Skeletal muscle tissue (tissue), 4 donors: ENCODE data around the gene ARRDC3. TPM values are rescaled to one million over a fixed set of nuclear protein-coding genes. Genes with fewer than 3 reads are reported as not detected.
"Not testable (repeated sequence)": the region's sequence is repeated elsewhere in the genome, so short reads cannot be mapped to it uniquely, and the experiment has no call there.

Experiments used
- H3K27ac ChIP-seq: one replicate; pipeline ENCODE4 v1.7.0; 2013; ENCODE audit warnings: mild to moderate bottlenecking, low read depth, low read length, inconsistent platforms
- H3K27me3 ChIP-seq, 3 donors: one replicate each; pipeline ENCODE4 v1.7.0; 2013; ENCODE audit warnings: low read length in 3 of 3; ENCODE audit not compliant: control insufficient read depth in 3 of 3, insufficient read depth in 3 of 3
- H3K36me3 ChIP-seq, 3 donors: one replicate each; pipeline ENCODE4 v1.7.0; 2013; ENCODE audit warnings: low read length in 3 of 3; ENCODE audit not compliant: control insufficient read depth in 3 of 3, insufficient read depth in 3 of 3
- H3K4me1 ChIP-seq, 3 donors: one replicate each; pipeline ENCODE4 v1.7.0; 2013; ENCODE audit warnings: low read length in 3 of 3, mild to moderate bottlenecking in 3 of 3; ENCODE audit not compliant: control insufficient read depth in 3 of 3, insufficient read depth in 3 of 3
- H3K4me3 ChIP-seq, 3 donors: one replicate each; pipeline ENCODE4 v1.7.0; 2013; ENCODE audit warnings: low read length in 3 of 3
- H3K9ac ChIP-seq, 3 donors: one replicate each; pipeline ENCODE4 v1.7.0; 2013; ENCODE audit warnings: low read length in 3 of 3, mild to moderate bottlenecking in 3 of 3, moderate library complexity in 2 of 3, low read depth in 1 of 3
- H3K9me3 ChIP-seq, 3 donors: one replicate each; pipeline ENCODE4 v1.7.0; 2013; ENCODE audit warnings: low read length in 3 of 3; ENCODE audit not compliant: control insufficient read depth in 3 of 3
- total RNA-seq: library from RNA; depleted of rRNA; stranded (reverse); fragments of >200 nt; gene quantifications from one replicate; pipeline ENCODE4 v1.2.3, GENCODE V29; 2014
- donor health status: Osteomylitis.

The ARRDC3 gene
- total RNA-seq, 1 donor from 2014 or later, result 132 TPM

- Histone ChIP-seq H3K9me3 (no peaks in the 10 kb centered on the region), H3K36me3 (no peaks in the 10 kb centered on the region), H3K9ac (no peak overlapping the region), H3K4me3 (no peak overlapping the region), H3K27me3 (no peaks in the 10 kb centered on the region), H3K27ac (no peak overlapping the region), H3K4me1 (no peaks in the 10 kb centered on the region)
These were observed 39.2 kb downstream of the ARRDC3 start for GRCh38 chr5:91343916-91344315.

GRCh38 chr5:91342931-91343330 is 40.2 kb downstream of the ARRDC3 start:
- not testable (repeated sequence) for H3K4me3 ChIP-seq, H3K9me3 ChIP-seq, H3K9ac ChIP-seq, H3K4me1 ChIP-seq, H3K27me3 ChIP-seq, H3K36me3 ChIP-seq, H3K27ac ChIP-seq

DNA sequence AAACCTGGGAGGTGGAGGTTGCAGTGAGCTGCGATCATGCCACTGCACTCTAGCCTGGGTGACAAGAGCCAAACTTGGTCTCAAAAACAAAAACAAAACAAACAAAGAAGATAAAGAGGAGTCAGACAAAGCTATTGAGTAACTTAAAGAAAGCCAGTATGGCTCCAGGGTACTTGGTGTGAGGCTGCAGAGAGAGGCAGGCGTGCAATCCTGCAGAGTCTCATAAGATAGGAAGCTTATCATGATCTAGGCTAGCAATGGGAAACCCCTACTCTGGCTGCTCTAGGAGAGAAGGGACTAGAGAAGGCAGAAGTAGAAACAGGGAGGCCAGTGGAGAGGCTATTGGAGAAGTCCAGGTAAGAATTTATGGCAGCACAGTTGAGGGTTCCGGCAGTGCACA is 42.0 kb downstream of the ARRDC3 start:
- Histone ChIP-seq H3K4me1 (no peaks in the 10 kb centered on the region), H3K9ac (no peak overlapping the region), H3K27me3 (no peaks in the 10 kb centered on the region), H3K4me3 (no peak overlapping the region), H3K27ac (no peak overlapping the region), H3K9me3 (no peaks in the 10 kb centered on the region), H3K36me3 (no peaks in the 10 kb centered on the region)

- H3K4me3 ChIP-seq, result no peak overlapping the region
- H3K9ac ChIP-seq, result no peak overlapping the region
- H3K4me1 ChIP-seq, result no peaks in the 10 kb centered on the region
- H3K27ac ChIP-seq, result no peak overlapping the region
- no peaks in the 10 kb centered on the region for H3K27me3 ChIP-seq
- no peaks in the 10 kb centered on the region for H3K9me3 ChIP-seq
- H3K36me3 ChIP-seq, result no peaks in the 10 kb centered on the region
These were observed 42.6 kb downstream of the ARRDC3 start for GRCh38 chr5:91340532-91340931.

GRCh38 chr5:91339063-91339705 is 43.9 kb downstream of the ARRDC3 start:
- Histone ChIP-seq H3K27me3 (no peaks in the 10 kb centered on the region), H3K4me3 (no peak overlapping the region), H3K4me1 (no peaks in the 10 kb centered on the region), H3K9me3 (no peaks in the 10 kb centered on the region), H3K9ac (no peak overlapping the region), H3K27ac (no peak overlapping the region), H3K36me3 (no peaks in the 10 kb centered on the region)

DNA sequence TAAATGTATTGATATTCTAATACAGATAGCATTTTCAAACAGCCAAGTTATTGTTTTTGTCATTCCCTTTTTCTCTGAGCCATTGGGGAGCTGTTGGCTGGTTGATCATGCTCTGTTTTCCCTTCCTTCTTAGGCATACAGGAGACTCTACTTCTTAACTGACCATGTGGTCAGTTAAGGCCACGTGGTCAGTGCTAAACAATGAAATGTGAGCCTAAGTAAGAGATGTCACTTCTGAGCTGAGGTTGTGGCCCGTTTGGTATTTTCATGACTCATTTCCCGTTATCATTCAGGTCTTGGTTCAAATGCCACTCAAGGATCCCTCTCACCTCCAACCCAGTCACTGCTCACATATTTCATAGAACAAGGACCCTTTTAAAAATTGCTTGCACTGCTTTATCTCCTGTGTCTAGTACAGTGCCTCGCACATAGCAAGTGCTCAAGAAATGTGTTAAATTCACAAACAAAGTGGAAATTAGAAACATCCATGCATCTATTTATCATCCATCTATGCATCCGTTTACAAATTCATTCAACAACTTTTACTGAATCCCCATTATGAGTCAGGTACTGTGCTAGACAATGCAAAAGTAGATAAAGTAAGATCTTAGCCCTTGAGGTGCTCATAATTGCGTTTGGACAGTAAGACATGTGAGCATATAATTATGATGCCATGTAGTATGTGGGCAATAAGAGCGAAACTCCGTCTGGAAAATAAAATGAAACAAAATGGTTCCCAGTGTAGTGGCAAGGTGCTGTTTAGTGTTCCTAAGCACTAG is 50.7 kb downstream of the ARRDC3 start:
- Histone ChIP-seq H3K27ac (no peak overlapping the region), H3K9me3 (no peaks in the 10 kb centered on the region), H3K4me1 (peaks cover 0 to 2% (median 0%) of the 10 kb centered on the region in 3 donors), H3K27me3 (no peaks in the 10 kb centered on the region), H3K4me3 (no peak overlapping the region), H3K9ac (no peak overlapping the region), H3K36me3 (no peaks in the 10 kb centered on the region)

DNA sequence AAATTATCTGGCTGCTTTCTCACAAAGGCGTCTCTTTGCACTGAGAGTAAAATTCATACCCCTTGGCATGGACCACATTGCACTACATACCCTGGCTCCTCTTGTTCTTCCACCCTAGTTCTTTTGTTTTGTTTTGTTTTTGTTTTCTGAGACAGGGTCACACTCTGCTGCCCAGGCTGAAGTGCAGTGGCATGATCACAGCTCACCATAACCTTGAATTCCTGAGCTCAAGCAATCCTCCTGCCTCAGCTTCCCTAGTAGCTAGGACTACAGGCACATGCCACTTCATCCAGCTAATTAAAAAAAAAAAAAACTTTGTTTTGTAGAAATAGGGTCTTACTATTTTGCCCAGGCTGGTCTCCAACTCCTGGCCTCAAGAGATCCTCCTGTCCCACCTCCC is 51.4 kb downstream of the ARRDC3 start:
- H3K36me3 ChIP-seq, result no peaks in the 10 kb centered on the region
- H3K4me1 ChIP-seq, result peaks cover 0 to 2% (median 0%) of the 10 kb centered on the region in 3 donors
- no peak overlapping the region for H3K27ac ChIP-seq
- no peaks in the 10 kb centered on the region for H3K27me3 ChIP-seq
- H3K9ac ChIP-seq, result no peak overlapping the region
- no peak overlapping the region for H3K4me3 ChIP-seq
- no peaks in the 10 kb centered on the region for H3K9me3 ChIP-seq

DNA sequence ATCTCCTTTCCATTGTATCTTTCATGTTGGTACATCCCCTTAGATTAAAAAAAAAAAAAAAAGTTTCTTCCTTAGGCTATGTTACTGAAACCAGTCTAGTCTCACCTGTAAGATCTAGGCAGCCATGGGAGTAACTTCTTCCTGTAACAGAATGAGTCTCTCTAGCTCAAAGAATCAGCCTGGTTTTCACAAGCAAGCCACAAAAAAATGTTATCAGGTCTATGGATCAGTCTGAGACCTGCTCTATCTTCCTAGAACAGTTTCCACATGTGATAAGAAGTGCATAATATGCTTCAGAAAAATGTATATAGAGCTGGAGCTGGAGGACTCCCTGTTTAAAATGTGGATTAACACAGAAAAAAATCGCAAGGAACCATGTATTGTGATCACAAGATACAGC is 53.8 kb downstream of the ARRDC3 start:
- Histone ChIP-seq H3K27ac (no peak overlapping the region), H3K4me3 (no peak overlapping the region), H3K9ac (no peak overlapping the region)

GRCh38 chr5:91328743-91329142 is 54.4 kb downstream of the ARRDC3 start:
- Histone ChIP-seq H3K36me3 (no peaks in the 10 kb centered on the region), H3K27me3 (no peaks in the 10 kb centered on the region), H3K4me3 (no peak overlapping the region), H3K27ac (no peak overlapping the region), H3K4me1 (peaks cover 0 to 2% (median 0%) of the 10 kb centered on the region in 3 donors), H3K9ac (no peak overlapping the region), H3K9me3 (no peaks in the 10 kb centered on the region)

More for the DNA sequence above, 53.8 kb downstream of the ARRDC3 start:
- Histone ChIP-seq H3K27me3 (no peaks in the 10 kb centered on the region), H3K9me3 (no peaks in the 10 kb centered on the region), H3K36me3 (no peaks in the 10 kb centered on the region), H3K4me1 (peaks cover 0 to 2% (median 0%) of the 10 kb centered on the region in 3 donors)

DNA sequence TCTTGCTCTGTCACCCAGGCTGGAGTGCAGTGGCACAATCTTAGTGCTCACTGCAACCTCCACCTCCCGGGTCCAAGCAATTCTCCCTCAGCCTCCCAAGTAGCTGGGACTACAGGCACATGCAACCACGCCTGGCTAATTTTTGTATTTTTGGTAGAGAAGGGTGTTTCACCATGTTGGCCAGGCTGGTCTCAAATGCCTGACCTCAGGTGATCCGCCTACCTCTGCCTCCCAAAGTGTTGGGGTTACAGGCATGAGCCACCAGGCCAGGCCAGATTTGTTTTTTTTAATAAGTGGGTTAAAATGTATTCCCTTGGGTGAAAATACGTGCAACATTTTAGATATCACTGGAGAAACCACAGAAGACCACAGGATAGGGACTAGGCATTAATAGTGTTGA is 60.1 kb downstream of the ARRDC3 start:
- not testable (repeated sequence) for H3K9me3 ChIP-seq, H3K36me3 ChIP-seq, H3K27ac ChIP-seq, H3K27me3 ChIP-seq, H3K9ac ChIP-seq, H3K4me3 ChIP-seq, H3K4me1 ChIP-seq
